Articular chondrocyte of knee joint (primary cell): ENCODE results near the gene HEMK1. TPM values are rescaled to one million over a fixed set of nuclear protein-coding genes. Genes with fewer than 3 reads are reported as not detected.

ENCODE experiments used
- total RNA-seq: library from RNA; depleted of rRNA; stranded (reverse); fragments of >200 nt; gene quantifications from 2 replicates; pipeline ENCODE4 v1.2.3, GENCODE V29; 2012

Gene HEMK1, protein sequence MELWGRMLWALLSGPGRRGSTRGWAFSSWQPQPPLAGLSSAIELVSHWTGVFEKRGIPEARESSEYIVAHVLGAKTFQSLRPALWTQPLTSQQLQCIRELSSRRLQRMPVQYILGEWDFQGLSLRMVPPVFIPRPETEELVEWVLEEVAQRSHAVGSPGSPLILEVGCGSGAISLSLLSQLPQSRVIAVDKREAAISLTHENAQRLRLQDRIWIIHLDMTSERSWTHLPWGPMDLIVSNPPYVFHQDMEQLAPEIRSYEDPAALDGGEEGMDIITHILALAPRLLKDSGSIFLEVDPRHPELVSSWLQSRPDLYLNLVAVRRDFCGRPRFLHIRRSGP
- total RNA-seq = 11.1 and 12.2 TPM in 2 replicates

DNA sequence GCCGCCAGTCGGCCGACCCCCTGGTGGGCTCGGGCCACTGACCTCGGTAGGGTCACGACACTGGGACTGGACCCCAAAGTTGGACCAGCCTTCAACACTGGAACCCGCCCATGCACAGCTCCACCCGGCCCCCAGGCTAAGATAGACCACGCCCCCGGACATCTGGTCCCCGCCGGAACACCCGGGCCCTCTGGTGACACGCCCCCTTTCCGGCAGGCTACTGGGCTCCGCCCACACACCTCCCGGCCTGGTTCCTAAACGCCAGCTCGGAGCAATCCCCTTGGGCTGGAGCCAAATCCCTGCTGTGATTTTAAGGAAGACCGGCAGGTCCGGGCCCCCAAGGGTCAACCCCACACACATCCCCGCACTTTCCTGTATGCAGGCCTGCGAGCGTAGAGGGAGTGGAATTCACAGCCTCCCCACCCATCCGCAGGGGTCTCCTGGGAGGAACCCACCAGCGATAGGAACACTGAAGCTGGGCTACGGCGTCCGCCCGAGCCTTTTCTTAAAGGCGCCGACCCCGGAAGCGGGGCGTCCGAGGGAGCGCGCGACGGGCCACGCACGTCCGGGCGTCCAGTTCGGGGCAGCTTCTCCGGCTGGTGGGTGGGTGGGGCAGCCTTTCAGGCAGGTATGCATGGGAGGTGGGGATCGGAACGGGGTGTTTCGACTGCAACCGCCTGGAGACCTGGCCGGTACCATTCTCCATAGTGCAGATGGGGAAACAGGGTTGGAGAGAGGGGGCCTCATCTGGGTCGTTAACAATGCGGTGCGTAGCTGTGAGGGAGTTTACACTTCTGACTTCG lies at the start of gene HEMK1:
HEMK1 (plus strand) TSS at position 576 of the 803 bp plus-strand sequence. CDS start 1,583 bp downstream, outside the sequence.

DNA sequence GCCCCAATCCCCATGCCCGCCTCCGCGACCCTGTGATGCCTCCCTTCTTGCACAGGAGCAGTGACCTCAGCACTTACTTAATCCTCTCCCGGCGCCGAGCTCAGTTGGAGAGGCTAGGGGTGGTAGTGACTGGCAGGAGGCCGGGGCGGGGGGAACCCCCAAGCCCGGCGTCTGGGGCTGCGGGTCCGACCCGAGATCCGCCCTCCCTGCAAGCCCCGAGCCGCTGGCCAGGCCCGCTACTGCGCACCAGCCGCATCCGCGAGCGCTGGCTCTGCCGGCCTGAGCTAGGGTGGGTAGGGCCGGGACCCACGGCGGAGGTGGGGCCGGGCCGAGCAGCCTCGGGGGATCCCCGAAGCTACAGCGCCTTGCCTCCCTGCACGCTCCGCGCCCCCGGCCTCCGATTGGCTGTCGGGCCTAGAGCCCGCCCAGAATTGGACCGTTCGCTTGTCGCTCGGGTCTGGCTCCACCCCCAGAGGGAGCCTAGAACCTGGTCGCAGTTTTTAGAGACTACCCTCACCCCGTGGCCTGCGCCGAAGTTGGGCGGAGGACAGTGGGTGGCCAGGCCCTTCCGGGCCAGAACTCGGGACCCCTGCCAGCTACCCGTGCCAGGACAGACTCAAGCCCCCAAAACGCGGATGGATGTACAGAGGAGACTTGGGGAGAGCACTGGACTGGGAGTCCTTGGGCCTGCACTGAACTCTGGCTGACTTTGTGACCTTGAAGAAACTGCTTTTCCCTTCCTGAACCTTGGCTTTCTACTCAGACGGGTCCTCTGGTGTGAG lies 1.7 kb upstream of the HEMK1 start, which contains the start of gene C3orf18:
C3orf18 (minus strand) TSS at position 362 of the 782 bp plus-strand sequence. CDS start 2,048 bp downstream, outside the sequence.

DNA sequence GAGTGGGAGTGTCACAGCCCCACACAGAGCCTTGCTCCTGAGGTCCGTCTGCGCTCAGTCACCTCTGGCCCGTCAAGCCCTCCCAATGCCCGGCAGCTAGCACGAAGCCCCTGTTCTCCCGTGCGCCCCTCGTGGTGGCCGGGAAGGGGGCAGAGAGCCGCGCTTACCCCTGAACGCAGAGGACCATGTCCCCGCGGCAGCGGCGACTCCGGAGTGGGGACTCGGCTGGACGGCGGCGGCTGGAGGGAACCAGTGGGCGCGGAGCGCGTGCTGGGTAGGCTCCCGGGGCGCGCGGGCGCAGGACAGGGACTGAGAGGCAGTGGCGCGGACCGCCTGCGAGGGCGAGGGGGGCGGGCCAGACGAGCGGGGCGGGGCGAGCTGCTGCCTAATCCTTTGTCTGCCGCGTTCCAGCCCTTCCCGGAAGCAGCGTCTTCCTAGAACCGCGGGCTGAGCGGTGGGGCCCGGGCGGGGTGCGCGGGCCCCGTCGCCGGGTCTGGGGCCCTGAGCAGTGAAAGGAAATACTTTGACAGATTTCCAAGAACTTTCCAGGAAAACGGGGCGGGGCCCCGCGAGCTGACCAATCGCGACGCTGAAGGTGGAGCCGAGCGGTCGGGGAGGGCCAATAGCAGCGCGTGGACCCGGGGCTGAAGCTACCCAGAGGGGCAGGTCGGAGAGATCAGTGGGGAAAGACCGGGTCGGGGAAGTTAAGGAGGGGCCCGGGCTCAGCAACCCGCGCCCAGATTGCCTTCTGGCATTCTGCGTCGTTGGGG lies 42.3 kb downstream of the HEMK1 start, which contains the start of gene CISH:
CISH (minus strand) TSS at position 311 of the 770 bp plus-strand sequence; CDS start at position 187, 124 bp downstream.

DNA sequence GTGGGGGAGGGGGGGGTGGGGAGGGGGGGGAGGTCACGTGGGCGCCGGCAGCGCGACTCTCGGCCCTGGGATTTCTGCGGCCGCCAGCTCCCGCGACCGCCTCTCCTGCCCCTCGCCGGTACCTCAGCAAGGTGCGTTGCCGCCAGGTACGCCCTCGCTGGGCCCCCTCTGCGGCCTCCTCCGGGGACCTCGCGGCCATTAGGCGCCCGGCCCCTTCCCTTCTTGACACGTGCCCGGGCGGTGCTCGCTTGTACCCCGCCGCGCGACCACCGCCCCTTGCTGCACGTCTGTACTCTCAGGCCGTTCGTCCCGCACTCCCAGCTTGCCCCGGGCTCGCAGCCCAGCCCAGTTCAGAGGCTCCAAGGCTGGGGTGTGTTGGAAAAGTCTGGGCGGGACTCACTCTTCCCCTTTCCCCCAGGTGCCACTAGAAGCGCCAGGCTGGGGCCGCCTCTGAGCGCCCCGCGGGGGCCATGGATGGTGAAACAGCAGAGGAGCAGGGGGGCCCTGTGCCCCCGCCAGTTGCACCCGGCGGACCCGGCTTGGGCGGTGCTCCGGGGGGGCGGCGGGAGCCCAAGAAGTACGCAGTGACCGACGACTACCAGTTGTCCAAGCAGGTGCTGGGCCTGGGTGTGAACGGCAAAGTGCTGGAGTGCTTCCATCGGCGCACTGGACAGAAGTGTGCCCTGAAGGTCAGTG lies 47.9 kb downstream of the HEMK1 start, which contains the start of gene MAPKAPK3:
MAPKAPK3 (plus strand) TSS at position 56 of the 696 bp plus-strand sequence; CDS start at position 471, 415 bp downstream.

Other genes with a start within 250 kb of the HEMK1 start
- gene HYAL2, start 246.8 kb upstream of the HEMK1 start, total RNA-seq = 25.9 and 27.8 TPM in 2 replicates
- gene TUSC2, start 241.3 kb upstream of the HEMK1 start, total RNA-seq = 11.1 and 14.5 TPM in 2 replicates
- 19.1 and 21.7 TPM in 2 replicates for gene RASSF1, start 228.7 kb upstream of the HEMK1 start, total RNA-seq
- 2.0 and 4.2 TPM in 2 replicates for gene ZMYND10, start 223.8 kb upstream of the HEMK1 start, total RNA-seq
- 15.8 and 17.5 TPM in 2 replicates for gene NPRL2, start 218.7 kb upstream of the HEMK1 start, total RNA-seq
- 17.8 and 18.3 TPM in 2 replicates for gene CYB561D2, start 218.7 kb upstream of the HEMK1 start, total RNA-seq
- 40.9 and 47.1 TPM in 2 replicates for gene TMEM115, start 210.0 kb upstream of the HEMK1 start, total RNA-seq
- 0.22 TPM in 1 of 2 replicates, not detected in the other for gene CACNA2D2, start 65.9 kb upstream of the HEMK1 start, total RNA-seq
- 18.4 and 21.8 TPM in 2 replicates for gene C3orf18, start 1.8 kb upstream of the HEMK1 start, total RNA-seq
- gene CISH, start 42.3 kb downstream of the HEMK1 start, total RNA-seq = 0.76 and 1.3 TPM in 2 replicates
- gene MAPKAPK3, start 47.6 kb downstream of the HEMK1 start, total RNA-seq = 41.3 and 42.7 TPM in 2 replicates
- 0.26 and 0.32 TPM in 2 replicates for gene DOCK3, start 105.4 kb downstream of the HEMK1 start, total RNA-seq